Measurements from ENCODE around the gene SINHCAF. TPM values are rescaled to one million over a fixed set of nuclear protein-coding genes. Genes with fewer than 3 reads are reported as not detected.
A peak's percentile ranks its signal among the peaks of the same experiment; 100 is the strongest.

Gene SINHCAF
- total and polyA plus RNA-seq, 9 of the 15 experiments (the other 6 are each of a cell fraction or from before 2014, with no cell fraction given): 73.2 to 185 (median 110) TPM

DNA sequence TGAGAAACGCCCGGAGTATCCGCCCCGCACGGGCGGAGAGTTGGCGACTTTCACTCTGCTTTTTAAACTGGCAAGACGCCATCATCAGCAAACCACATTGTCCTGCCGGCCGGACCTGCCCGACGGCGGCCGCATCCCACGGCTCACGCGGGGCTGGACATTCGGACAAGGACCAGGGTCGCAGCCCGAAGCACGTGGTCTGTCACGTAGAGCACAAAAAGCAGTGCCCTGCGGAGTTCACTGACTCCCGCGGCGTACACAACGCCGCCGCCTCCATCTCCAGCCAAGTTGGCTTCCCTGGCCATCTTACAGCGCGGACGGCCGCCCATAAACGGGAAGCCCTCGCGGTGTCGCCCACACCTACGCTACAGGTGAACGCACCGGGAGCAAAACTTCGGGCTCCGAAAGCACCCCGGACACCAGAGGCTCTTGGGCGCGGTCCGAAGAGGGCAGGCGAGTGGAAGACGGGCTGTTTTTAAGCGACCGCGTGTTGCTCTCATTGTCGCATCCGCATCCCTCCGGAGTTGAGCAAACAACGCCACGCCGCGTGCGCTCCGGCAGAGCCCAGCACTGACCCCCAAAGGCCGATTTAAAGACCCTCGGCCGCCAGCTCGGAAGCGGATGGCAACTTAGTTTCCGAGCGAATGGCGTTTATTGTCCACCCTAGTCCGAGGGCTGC lies 966 bp downstream of the SINHCAF start (continued):
- peak; percentile 64; the same call in 1 of the 2 replicates for TF ChIP-seq ZNF511 (CRISPR knock-in tag; IDR thresholded peaks at IDR 0.05)
- TF ChIP-seq, protein P1, sequence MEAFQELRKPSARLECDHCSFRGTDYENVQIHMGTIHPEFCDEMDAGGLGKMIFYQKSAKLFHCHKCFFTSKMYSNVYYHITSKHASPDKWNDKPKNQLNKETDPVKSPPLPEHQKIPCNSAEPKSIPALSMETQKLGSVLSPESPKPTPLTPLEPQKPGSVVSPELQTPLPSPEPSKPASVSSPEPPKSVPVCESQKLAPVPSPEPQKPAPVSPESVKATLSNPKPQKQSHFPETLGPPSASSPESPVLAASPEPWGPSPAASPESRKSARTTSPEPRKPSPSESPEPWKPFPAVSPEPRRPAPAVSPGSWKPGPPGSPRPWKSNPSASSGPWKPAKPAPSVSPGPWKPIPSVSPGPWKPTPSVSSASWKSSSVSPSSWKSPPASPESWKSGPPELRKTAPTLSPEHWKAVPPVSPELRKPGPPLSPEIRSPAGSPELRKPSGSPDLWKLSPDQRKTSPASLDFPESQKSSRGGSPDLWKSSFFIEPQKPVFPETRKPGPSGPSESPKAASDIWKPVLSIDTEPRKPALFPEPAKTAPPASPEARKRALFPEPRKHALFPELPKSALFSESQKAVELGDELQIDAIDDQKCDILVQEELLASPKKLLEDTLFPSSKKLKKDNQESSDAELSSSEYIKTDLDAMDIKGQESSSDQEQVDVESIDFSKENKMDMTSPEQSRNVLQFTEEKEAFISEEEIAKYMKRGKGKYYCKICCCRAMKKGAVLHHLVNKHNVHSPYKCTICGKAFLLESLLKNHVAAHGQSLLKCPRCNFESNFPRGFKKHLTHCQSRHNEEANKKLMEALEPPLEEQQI (IDR thresholded peaks at IDR 0.05): no peak
- 0 out of 2 replicates have a peak, but pooled peaks have one; percentile 15 for TF ChIP-seq CREB3L1 (IDR thresholded peaks at IDR 0.05; ENCODE audit: borderline replicate concordance, low read depth)
- TF ChIP-seq SAFB (IDR thresholded peaks at IDR 0.05; ENCODE audit: borderline replicate concordance, low read depth, low read length): peak; percentile 27; the same call in 1 of the 2 replicates
- TF ChIP-seq ILK (tag; IDR thresholded peaks at IDR 0.05; ENCODE audit: borderline replicate concordance, low read depth): no peak
- 0 out of 4 replicates have a peak, but pooled peaks of 1 of the 2 experiments have one; percentile 21 for TF ChIP-seq KDM4B (IDR thresholded peaks at IDR 0.05; ENCODE audit: borderline replicate concordance in 2 of 2, low read depth in 1 of 2)
- TF ChIP-seq CBFB (CRISPR knock-in tag; IDR thresholded peaks at IDR 0.05): 0 out of 2 replicates have a peak, but pooled peaks have one; percentile 72
- no peak for TF ChIP-seq NUFIP1 (IDR thresholded peaks at IDR 0.05; ENCODE audit: partially characterized antibody)
- peak; percentile 41 for TF ChIP-seq FIP1L1 (IDR thresholded peaks at IDR 0.05; ENCODE audit: low read depth, low read length, poor library complexity, severe bottlenecking)
- no peak for TF ChIP-seq CCAR2 (IDR thresholded peaks at IDR 0.05; ENCODE audit: low read depth, low read length)
- peak; percentile 85 for TF ChIP-seq RBFOX2 (IDR thresholded peaks at IDR 0.05; ENCODE audit: low read depth, low read length)
- TF ChIP-seq TOE1 (IDR thresholded peaks at IDR 0.05; ENCODE audit: borderline replicate concordance): no peak
- TF ChIP-seq TOE1 (CRISPR knock-in tag; IDR thresholded peaks at IDR 0.05; ENCODE audit: borderline replicate concordance, low read depth): peak; percentile 67; the same call in 1 of the 2 replicates
- no peak; the same call in 1 of the 2 replicates for TF ChIP-seq CEBPG (CRISPR knock-in tag; IDR thresholded peaks at IDR 0.05)
- TF ChIP-seq CEBPG (tag; conservative IDR thresholded peaks at IDR 0.05 in 1 of 2, IDR thresholded peaks at IDR 0.05 in 1 of 2): peak in 1 of 2 experiments; percentile 47; a peak in 1 of 4 replicates
- peak; percentile 58; the same call in 1 of the 2 replicates for TF ChIP-seq NCOA6 (IDR thresholded peaks at IDR 0.05)
- peak; percentile 31; the same call in 1 of the 2 replicates for TF ChIP-seq CEBPB (tag; IDR thresholded peaks at IDR 0.05)
- TF ChIP-seq ZNF717 (CRISPR knock-in tag; IDR thresholded peaks at IDR 0.05): 0 out of 2 replicates have a peak, but pooled peaks have one; percentile 62
- TF ChIP-seq YY1 (IDR thresholded peaks at IDR 0.05; ENCODE audit: borderline replicate concordance in 1 of 3, control insufficient read depth in 1 of 3, extremely low read depth in 1 of 3, insufficient read depth in 3 of 3, insufficient read length in 1 of 3, insufficient replicate concordance in 2 of 3, low read depth in 1 of 3, low read length in 2 of 3): peak in 2 of 3 experiments; percentile 11 to 32
- peak; percentile 18; the same call in 1 of the 2 replicates for TF ChIP-seq FOXK1 (CRISPR knock-in tag; IDR thresholded peaks at IDR 0.05; ENCODE audit: borderline replicate concordance)
- TF ChIP-seq TAF9B (IDR thresholded peaks at IDR 0.05; ENCODE audit: partially characterized antibody): peak; percentile 22
- peak; percentile 81 for TF ChIP-seq RBBP5 (IDR thresholded peaks at IDR 0.05; ENCODE audit: borderline replicate concordance, insufficient read depth, low read length, poor library complexity, severe bottlenecking)

Data from K562 (cell line).